Right atrium auricular region (tissue), 2 donors: Measurements from ENCODE around the gene CHN2. TPM values are rescaled to one million over a fixed set of nuclear protein-coding genes. Genes with fewer than 3 reads are reported as not detected.

Experiments used
- DNase-seq: peaks from one replicate; pipeline ENCODE4 v3.0.0-alpha.2; 2019; ENCODE audit warnings: low spot score
- H3K27ac ChIP-seq, 2 donors: fragments of 200-600 bp; sonication (generic); 1 replicate in 1 of 2; 2 replicates in 1 of 2; pipeline ENCODE4 v1.5.1; 2016 to 2019
- H3K27me3 ChIP-seq, 2 donors: fragments of 200-600 bp; sonication (generic); one replicate each; pipeline versions ENCODE4 v1.5.1 to v1.6.0; 2017 to 2019
- H3K36me3 ChIP-seq: fragments of 200-600 bp; sonication (generic); one replicate; pipeline ENCODE4 v1.5.1; 2016
- H3K4me1 ChIP-seq, 2 donors: fragments of 200-600 bp; sonication (generic); one replicate each; pipeline versions ENCODE4 v1.5.1 to v1.6.0; 2017 to 2019
- H3K4me3 ChIP-seq, 2 donors: fragments of 200-600 bp; sonication (generic); 1 replicate in 1 of 2; 2 replicates in 1 of 2; pipeline ENCODE4 v1.5.1; 2017 to 2019; ENCODE audit warnings: mild to moderate bottlenecking in 1 of 2, moderate library complexity in 1 of 2
- H3K9me3 ChIP-seq, 2 donors: fragments of 200-600 bp; sonication (generic); one replicate each; pipeline ENCODE4 v1.5.1; 2019
- CTCF ChIP-seq, 2 donors: fragments of 200-600 bp; sonication (generic); IDR thresholded peaks; one replicate each; pipeline ENCODE4 v1.5.1; 2019; ENCODE audit warnings: antibody characterized with exemption in 2 of 2
- total RNA-seq, 2 donors: library from RNA; depleted of rRNA; stranded (reverse); fragments of >200 nt; gene quantifications; one replicate each; pipeline ENCODE4 v1.1.0, GENCODE V29; 2016

The CHN2 gene
- total RNA-seq, 2 donors from 2014 or later = 2.7 to 6.6 TPM

- H3K4me1 ChIP-seq = no peaks in the 10 kb centered on the region
- H3K27me3 ChIP-seq = no peaks in the 10 kb centered on the region
- no peak for DNase-seq
- H3K27ac ChIP-seq = no peak overlapping the region
- H3K4me3 ChIP-seq = no peak overlapping the region
- no peak for TF ChIP-seq CTCF (IDR thresholded peaks at IDR 0.05)
- peaks cover 0 to 10% of the 10 kb centered on the region in 2 donors for H3K9me3 ChIP-seq
- H3K36me3 ChIP-seq = no peaks in the 10 kb centered on the region
Observed at GRCh38 chr7:29161231-29161630, 33.3 kb upstream of the CHN2 start.

- H3K4me3 ChIP-seq = no peak overlapping the region
- H3K27ac ChIP-seq = no peak overlapping the region
- no peak for DNase-seq
- no peaks in the 10 kb centered on the region for H3K36me3 ChIP-seq
- no peaks in the 10 kb centered on the region for H3K27me3 ChIP-seq
- no peak for TF ChIP-seq CTCF (IDR thresholded peaks at IDR 0.05)
- no peaks in the 10 kb centered on the region for H3K4me1 ChIP-seq
- H3K9me3 ChIP-seq = peaks cover 0 to 10% of the 10 kb centered on the region in 2 donors
Observed at GRCh38 chr7:29162577-29162976, 32.0 kb upstream of the CHN2 start.

GRCh38 chr7:29163854-29164253 lies 30.7 kb upstream of the CHN2 start:
- Histone ChIP-seq H3K4me1 (no peaks in the 10 kb centered on the region), H3K4me3 (no peak overlapping the region), H3K36me3 (no peaks in the 10 kb centered on the region), H3K27ac (no peak overlapping the region), H3K27me3 (no peaks in the 10 kb centered on the region), H3K9me3 (peaks cover 0 to 10% of the 10 kb centered on the region in 2 donors)
- no peak for TF ChIP-seq CTCF (IDR thresholded peaks at IDR 0.05)
- no peak for DNase-seq

GRCh38 chr7:29167721-29168120 lies 26.9 kb upstream of the CHN2 start:
- H3K4me3 ChIP-seq = no peak overlapping the region
- no peaks in the 10 kb centered on the region for H3K36me3 ChIP-seq
- H3K27ac ChIP-seq = no peak overlapping the region
- H3K9me3 ChIP-seq = peaks cover 0 to 10% of the 10 kb centered on the region in 2 donors
- no peaks in the 10 kb centered on the region for H3K4me1 ChIP-seq
- DNase-seq = no peak
- H3K27me3 ChIP-seq = no peaks in the 10 kb centered on the region
- no peak for TF ChIP-seq CTCF (IDR thresholded peaks at IDR 0.05)

GRCh38 chr7:29170781-29171180 lies 23.8 kb upstream of the CHN2 start:
- no peak for DNase-seq
- H3K4me3 ChIP-seq = no peak overlapping the region
- H3K36me3 ChIP-seq = no peaks in the 10 kb centered on the region
- no peak for TF ChIP-seq CTCF (IDR thresholded peaks at IDR 0.05)
- peaks cover 0 to 3% of the 10 kb centered on the region in 2 donors for H3K9me3 ChIP-seq
- H3K27me3 ChIP-seq = no peaks in the 10 kb centered on the region
- H3K27ac ChIP-seq = no peak overlapping the region
- no peaks in the 10 kb centered on the region for H3K4me1 ChIP-seq

GRCh38 chr7:29173458-29173857 lies 21.1 kb upstream of the CHN2 start:
- no peak for TF ChIP-seq CTCF (IDR thresholded peaks at IDR 0.05)
- no peaks in the 10 kb centered on the region for H3K4me1 ChIP-seq
- no peak overlapping the region for H3K4me3 ChIP-seq
- H3K27ac ChIP-seq = no peak overlapping the region
- H3K9me3 ChIP-seq = no peaks in the 10 kb centered on the region
- no peaks in the 10 kb centered on the region for H3K36me3 ChIP-seq
- no peaks in the 10 kb centered on the region for H3K27me3 ChIP-seq
- DNase-seq = no peak
